Activated T-cell treated with anti-CD3 and anti-CD28 coated beads, Interleukin-2, amount 50 U/mL, for 4 hours (primary cell): ENCODE data around the gene NMT1. TPM values are rescaled to one million over a fixed set of nuclear protein-coding genes. Genes with fewer than 3 reads are reported as not detected.
"Not testable (repeated sequence)": the region's sequence is repeated elsewhere in the genome, so short reads cannot be mapped to it uniquely, and the experiment has no call there.

ENCODE experiments used
- ATAC-seq, 2 donors: fragments of 200-7000 bp; cut with Tn5 transposase; one replicate each; pipeline ENCODE4 v1.10.0; 2021
- DNase-seq: peaks from one replicate; pipeline ENCODE4 v3.0.0-alpha.2; 2020
- H3K27me3 Mint-ChIP-seq: one replicate; pipeline ENCODE4 v1.8.0; 2021; ENCODE audit warnings: low read depth, mixed read lengths
- H3K36me3 Mint-ChIP-seq: one replicate; pipeline ENCODE4 v1.8.0; 2022; ENCODE audit warnings: mixed read lengths; ENCODE audit not compliant: insufficient read depth
- H3K4me1 Mint-ChIP-seq: one replicate; pipeline ENCODE4 v1.8.0; 2021; ENCODE audit warnings: low read depth, mixed read lengths
- H3K4me3 Mint-ChIP-seq: one replicate; pipeline ENCODE4 v1.8.0; 2021; ENCODE audit warnings: mild to moderate bottlenecking, moderate library complexity, mixed read lengths
- H3K9me3 Mint-ChIP-seq: one replicate; pipeline ENCODE4 v1.8.0; 2021; ENCODE audit warnings: mixed read lengths
- total RNA-seq, 3 donors: library from RNA; stranded (reverse); gene quantifications; one replicate each; pipeline ENCODE4 v1.2.1, GENCODE V29; 2021

The NMT1 gene
- total RNA-seq, 3 donors from 2014 or later: 228 to 255 (median 241) TPM

DNA sequence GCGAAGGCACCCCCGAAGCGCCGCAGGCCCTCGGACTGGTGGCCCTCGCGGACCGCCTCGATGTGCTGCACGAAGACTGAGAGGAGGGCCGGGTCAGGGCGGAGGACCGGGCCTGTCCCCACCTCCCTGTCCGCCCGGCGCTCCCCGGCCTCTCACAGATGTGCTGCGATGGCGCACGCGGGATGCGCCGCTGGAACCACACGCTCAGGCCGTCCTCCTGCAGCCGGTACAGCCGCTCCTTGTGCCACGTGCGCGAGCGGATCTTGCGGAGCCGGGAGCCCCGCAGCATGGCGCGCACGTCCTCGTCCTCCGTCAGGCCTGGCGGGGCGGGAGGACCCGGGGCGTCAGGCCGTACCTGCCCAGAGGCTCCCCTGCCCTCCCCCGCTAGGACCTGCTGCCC lies 59.9 kb downstream of the NMT1 start:
- no peaks in the 10 kb centered on the region for H3K4me1 Mint-ChIP-seq
- H3K27me3 Mint-ChIP-seq: no peaks in the 10 kb centered on the region
- ATAC-seq: peak in 1 of 2 donors; percentile 11

DNA sequence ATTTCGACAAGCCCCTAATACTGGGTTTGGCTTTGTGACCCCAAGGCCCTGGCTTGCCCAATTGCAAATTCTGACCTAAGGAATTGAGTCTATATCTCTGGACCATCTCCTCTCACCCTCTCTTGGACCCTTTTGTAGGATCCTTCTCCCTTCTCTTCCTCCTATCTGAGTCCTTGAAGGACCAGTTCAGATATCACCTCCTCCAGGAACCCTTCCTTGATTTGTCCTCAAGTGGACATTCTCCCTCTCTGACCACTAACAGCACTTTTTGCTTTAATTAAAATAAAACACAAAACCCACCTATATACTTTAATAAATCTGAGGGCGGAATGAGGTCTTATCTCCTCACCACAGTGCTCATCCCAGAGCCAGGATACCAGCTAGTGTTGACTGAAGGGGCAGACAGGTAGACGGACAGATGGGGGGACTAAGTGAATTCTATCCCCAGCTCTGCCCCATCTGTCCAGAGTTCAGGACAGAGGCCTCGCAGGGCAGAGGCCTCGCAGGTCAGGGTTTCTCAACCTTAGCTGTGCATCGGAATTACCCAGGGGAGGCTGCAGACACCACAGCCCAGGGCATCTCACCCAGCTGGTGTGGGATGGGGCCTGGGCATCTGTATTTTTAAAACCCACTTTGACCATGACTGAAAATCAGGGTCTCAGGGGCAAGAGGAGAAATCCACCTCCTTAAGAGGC lies 62.1 kb downstream of the NMT1 start:
- no peak for ATAC-seq

More for the DNA sequence above, 59.9 kb downstream of the NMT1 start:
- Mint-ChIP-seq H3K4me3 (no peak overlapping the region), H3K36me3 (no peaks in the 10 kb centered on the region), H3K9me3 (no peaks in the 10 kb centered on the region)
- DNase-seq: no peak

DNA sequence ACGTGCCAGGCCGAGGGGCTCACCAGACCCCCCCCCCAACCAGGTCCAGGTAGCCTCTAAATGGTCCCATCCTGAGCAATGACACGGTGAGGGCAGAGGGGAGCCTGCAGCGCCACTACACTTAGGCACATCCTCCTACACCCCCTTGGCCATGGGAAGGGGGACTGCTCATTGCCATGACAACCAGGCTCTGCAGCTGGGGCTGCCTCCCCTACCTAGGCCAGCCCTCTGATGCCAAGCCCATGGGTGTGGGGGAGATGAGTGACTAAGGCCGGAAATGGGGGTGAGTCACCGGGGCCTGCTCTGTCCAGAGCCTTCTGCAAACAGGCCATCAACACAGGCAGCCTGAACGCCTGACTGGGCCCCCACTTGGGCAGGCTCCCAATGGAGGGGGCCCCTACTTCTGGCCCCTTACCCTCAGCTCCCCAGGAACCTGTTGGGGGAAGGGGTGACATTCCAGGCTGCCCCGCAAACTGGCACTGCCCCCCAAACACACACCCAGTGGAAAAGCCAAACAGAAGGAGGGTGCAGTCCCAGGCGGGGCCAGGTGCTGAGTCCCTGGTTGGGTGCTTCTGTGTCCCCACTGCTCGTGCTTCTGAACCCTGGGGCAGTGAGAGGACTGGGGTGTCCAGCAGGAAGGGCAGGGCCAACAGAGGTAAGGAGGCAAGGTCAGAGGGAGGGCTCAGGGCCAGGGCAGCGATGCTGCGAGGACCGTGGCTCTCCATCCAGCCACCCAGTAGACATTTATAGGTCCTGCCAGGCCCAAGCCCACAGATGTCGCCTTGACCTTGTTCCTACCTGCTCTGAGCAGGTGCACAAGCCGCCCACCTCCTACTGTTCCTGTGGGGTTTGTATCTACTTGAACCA lies 63.0 kb downstream of the NMT1 start:
- Mint-ChIP-seq H3K9me3 (no peaks in the 10 kb centered on the region), H3K27me3 (no peaks in the 10 kb centered on the region), H3K4me3 (no peak overlapping the region), H3K36me3 (no peaks in the 10 kb centered on the region), H3K4me1 (no peaks in the 10 kb centered on the region)
- no peak for DNase-seq
- peak; percentile 42 to 74 for ATAC-seq

More for the DNA sequence above, 62.1 kb downstream of the NMT1 start:
- H3K36me3 Mint-ChIP-seq: no peaks in the 10 kb centered on the region
- H3K27me3 Mint-ChIP-seq: no peaks in the 10 kb centered on the region
- no peaks in the 10 kb centered on the region for H3K9me3 Mint-ChIP-seq
- DNase-seq: no peak
- no peak overlapping the region for H3K4me3 Mint-ChIP-seq
- no peaks in the 10 kb centered on the region for H3K4me1 Mint-ChIP-seq

DNA sequence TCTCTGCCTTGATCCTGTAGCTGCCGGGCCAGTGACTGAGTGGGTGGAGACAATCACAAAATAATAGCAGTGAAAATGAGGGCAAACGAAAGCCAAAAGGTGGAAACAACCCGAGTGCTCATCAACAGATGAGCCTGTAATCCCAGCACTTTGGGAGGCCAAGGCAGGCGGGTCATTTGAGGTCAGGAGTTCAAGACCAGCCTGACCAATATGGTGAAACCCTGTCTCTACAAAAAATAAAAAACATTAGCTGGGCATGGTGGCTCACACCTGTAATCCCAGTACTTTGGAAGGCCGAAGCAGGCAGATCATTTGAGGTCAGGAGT lies 63.6 kb downstream of the NMT1 start:
- not testable (repeated sequence) for H3K27me3 Mint-ChIP-seq, H3K9me3 Mint-ChIP-seq, DNase-seq, ATAC-seq, H3K4me1 Mint-ChIP-seq, H3K4me3 Mint-ChIP-seq, H3K36me3 Mint-ChIP-seq

DNA sequence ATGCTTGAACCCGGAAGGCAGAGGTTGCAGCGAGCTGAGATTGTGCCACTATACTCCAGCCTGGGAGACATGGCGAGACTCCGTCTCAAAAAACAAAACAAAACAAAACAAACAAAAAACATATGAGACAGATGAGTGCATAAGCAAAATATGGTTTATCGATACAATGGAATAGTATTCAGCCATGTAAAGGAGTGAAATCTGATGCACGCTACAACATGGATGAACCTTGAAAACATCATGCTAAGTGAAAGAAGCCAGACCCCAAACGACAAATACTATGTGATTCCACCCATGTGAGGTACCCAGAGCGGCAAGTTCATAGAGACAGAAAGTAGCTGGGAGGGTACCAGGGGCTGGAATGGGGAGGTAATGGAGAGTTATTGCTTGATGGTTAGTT lies 64.4 kb downstream of the NMT1 start:
- no peak for DNase-seq
- Mint-ChIP-seq H3K4me3 (no peak overlapping the region), H3K36me3 (no peaks in the 10 kb centered on the region), H3K9me3 (no peaks in the 10 kb centered on the region), H3K4me1 (no peaks in the 10 kb centered on the region), H3K27me3 (no peaks in the 10 kb centered on the region)
- ATAC-seq: no peak

DNA sequence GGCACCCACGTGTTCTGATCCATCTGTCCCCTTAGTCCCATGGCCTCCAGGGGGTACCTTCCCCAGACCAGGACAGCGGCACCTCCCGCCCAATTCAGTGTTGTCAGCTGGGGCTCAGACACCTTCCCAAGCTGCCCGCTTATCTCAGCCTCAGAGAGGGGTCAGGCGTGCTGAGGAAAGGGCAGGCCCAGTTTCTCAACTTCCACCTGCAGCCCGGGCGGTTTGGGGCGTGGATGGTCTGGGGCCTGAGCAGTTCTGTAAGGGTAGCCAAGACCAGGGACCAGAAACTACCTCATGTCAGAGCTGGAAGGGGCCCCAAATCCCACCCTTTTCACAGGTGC lies 66.1 kb downstream of the NMT1 start:
- no peak for ATAC-seq

DNA sequence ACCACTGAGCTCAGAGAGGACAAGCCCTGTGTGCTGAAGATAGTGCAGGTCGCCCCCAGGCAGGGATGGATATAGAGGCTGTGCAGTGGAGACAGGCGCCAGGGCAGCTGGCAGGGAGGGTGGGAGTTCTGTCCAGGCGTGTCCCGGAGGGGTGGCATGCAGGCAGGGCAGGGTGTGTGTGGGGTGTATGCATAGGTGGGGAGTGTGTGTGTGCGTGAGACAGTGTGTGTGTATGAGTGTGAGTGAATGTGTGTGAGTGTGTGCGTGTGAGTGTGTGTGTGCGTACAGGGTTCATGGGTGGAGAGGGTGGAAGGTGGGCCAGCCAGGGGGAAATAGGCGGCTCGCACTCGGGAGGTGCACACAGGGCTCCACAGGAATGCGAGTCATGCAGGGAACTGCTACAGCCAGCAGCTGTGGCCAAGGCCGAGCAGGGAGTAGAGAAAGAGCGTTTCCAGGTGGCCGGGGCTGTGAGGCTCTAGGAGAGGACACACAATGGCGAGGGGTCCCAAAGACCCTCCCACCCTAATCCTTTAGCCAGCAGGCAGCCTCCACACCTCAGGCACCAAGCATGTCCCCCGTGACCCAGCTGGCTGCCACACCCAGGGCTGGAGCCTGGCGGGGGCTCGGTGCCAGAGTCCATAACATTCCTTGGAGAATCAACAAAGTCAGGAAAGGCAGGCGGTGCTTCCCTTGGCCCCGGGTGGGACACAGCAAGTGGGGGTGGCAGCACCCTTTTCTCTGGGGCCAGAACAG lies 66.6 kb downstream of the NMT1 start:
- H3K9me3 Mint-ChIP-seq: no peaks in the 10 kb centered on the region
- no peaks in the 10 kb centered on the region for H3K4me1 Mint-ChIP-seq
- DNase-seq (no peak), ATAC-seq (no peak)
- H3K27me3 Mint-ChIP-seq: no peaks in the 10 kb centered on the region
- no peaks in the 10 kb centered on the region for H3K36me3 Mint-ChIP-seq
- no peak overlapping the region for H3K4me3 Mint-ChIP-seq

More for the DNA sequence above, 66.1 kb downstream of the NMT1 start:
- no peaks in the 10 kb centered on the region for H3K9me3 Mint-ChIP-seq
- no peaks in the 10 kb centered on the region for H3K36me3 Mint-ChIP-seq
- H3K27me3 Mint-ChIP-seq: no peaks in the 10 kb centered on the region
- H3K4me1 Mint-ChIP-seq: no peaks in the 10 kb centered on the region
- no peak for DNase-seq
- H3K4me3 Mint-ChIP-seq: no peak overlapping the region

DNA sequence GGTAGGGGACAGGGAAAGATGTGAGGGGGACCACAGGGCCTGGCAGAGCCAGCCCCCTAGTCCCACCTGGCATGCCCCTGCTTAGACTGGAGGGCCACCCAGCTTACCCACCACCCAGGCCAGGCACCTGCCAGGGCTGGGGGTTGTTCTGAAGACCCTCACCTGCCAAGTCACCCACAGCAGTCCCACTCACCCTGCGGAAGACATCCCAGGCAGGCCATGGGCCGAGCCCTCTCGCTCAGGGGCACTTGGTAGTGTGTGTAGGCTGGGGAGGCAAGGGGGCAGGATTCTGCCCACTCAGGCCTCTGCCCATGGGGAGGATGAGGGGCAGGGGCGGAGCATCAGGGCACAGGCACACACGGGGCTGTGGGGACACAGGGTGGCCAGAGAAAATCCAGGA lies 67.2 kb downstream of the NMT1 start:
- Mint-ChIP-seq H3K27me3 (no peaks in the 10 kb centered on the region), H3K4me3 (no peak overlapping the region)

DNA sequence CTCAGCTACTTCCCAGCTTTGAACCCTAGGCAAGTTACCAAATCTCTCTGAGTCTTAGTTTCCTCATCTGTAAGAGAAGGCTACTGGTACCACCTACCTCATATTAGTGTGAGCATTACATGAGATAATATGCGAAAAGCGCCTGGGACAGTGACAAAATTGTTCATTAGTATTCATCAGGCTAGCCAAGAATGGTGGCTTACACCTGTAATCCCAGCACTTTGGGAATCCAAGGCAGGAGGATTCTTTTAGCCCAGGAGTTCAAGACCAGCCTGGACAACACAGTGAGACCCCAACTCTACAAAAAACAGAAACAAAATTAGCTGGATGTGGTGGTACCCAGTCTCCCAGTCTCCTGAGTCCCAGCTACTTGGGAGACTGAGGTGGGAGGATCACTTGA lies 67.9 kb downstream of the NMT1 start:
- ATAC-seq (no peak), DNase-seq (no peak)
- peaks cover 4% of the 10 kb centered on the region for H3K4me1 Mint-ChIP-seq
- no peaks in the 10 kb centered on the region for H3K36me3 Mint-ChIP-seq
- H3K9me3 Mint-ChIP-seq: no peaks in the 10 kb centered on the region
- no peaks in the 10 kb centered on the region for H3K27me3 Mint-ChIP-seq
- H3K4me3 Mint-ChIP-seq: no peak overlapping the region

More for the DNA sequence above, 67.2 kb downstream of the NMT1 start:
- DNase-seq (no peak), ATAC-seq (no peak)
- no peaks in the 10 kb centered on the region for H3K36me3 Mint-ChIP-seq
- H3K9me3 Mint-ChIP-seq: no peaks in the 10 kb centered on the region
- H3K4me1 Mint-ChIP-seq: peaks cover 2% of the 10 kb centered on the region

DNA sequence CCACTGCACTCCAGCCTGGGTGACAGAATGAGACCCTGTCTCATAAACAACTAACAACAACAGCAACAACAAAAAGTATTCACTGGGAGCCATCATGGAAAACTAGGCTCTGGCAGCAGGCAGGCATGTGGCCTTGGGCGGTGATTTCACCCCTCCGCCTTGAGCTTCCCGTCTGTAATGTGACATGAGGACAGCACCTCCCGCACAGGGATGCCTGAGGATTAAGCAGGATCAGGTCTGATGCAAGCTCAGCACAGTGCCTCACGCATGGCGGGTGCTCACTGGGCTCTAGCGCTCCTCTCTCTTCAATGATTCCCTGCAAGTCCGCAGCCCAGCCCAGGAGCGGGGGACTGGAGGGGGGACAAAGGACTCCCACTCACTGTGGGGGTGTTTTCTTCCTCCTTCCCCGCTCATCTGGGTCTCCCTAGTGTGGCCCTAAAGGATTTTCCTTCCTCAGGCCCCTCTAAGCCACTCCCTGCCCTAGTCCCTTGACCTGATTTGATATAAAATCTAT lies 68.4 kb downstream of the NMT1 start:
- H3K4me3 Mint-ChIP-seq: no peak overlapping the region

DNA sequence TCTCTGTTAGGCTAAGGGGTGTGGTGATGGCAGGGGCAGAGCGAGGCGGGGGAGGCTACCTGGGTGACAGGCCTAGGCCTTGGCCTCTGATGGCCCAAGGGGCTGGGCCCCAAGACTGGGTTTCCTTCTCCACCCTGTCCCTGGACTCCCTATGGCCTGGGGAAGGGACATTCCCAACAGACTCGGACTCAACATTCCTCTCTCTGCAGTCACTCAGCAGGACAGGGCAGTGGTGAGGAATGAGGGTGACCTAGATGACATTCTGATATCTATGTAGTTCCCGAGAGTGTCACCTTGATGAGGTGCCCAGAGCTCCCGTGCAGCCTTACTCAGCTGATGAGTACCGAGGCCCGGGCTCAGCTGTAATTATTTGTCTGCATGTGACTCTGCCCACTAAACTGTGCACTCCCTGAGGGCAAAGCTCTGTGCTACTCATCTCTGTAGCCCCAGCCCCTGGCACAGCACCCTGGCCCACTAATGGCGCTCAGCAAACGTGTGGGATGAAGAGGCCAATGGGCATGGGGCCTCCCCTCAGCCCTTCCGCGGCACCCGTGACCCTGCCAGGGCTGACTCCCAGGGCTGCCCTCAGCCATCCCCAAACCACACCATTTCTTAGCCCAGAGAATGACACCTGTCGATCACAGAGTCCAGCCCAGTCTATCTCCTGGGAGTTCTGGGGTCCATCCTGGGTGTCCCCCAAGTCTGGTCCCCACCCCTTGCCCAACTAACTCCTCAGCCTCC lies 69.0 kb downstream of the NMT1 start:
- Mint-ChIP-seq H3K36me3 (no peaks in the 10 kb centered on the region), H3K4me1 (peaks cover 5% of the 10 kb centered on the region), H3K4me3 (peak overlapping the region; percentile 27), H3K9me3 (no peaks in the 10 kb centered on the region), H3K27me3 (no peaks in the 10 kb centered on the region)
- no peak for DNase-seq
- ATAC-seq: no peak

More for the DNA sequence above, 68.4 kb downstream of the NMT1 start:
- H3K36me3 Mint-ChIP-seq: no peaks in the 10 kb centered on the region
- DNase-seq (no peak), ATAC-seq (no peak)
- H3K4me1 Mint-ChIP-seq: peaks cover 4% of the 10 kb centered on the region
- no peaks in the 10 kb centered on the region for H3K27me3 Mint-ChIP-seq
- no peaks in the 10 kb centered on the region for H3K9me3 Mint-ChIP-seq

DNA sequence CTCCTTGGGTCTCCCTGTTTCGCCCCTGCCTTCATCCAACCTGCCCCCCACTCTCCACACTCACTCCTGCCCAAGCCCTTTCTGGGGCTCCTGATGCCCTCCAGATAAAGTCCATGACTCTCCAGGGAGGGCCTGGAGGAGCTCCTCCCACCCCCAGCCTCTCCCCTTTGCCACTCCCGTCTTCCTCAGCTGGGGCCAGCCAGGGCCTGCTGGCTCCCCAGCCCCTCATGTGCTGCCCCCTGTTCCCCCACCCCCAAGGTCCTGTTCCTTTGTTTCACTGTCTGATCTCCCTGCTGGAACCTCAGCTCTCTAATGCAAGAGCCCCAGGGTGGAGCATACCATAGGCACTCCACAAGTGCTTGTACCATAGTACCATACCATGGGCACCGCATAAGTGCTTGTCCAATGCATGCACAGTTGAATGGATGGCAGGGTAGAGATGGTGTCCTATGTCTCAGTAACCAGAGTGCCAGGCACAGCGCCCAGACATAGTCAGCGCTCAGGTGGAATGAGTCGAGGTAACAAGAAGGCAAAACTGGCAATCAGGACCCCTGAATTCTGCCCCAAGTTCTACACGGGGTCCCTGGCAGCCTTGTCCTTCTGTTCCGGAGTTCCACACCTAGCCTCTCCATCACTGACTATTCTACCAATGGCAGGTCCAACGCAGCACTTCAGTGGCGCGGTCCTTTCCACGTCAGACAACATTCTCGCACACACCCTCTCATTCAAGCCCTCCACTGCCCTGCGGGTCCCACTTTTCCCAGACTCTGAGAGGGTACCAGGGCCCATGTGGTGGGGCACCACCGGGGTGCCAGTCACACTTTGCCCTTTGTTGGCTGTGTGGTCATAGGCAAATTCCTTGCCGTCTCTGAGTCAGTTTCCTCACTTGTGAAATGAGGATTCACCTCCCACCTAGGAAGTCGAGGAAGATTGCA lies 69.8 kb downstream of the NMT1 start:
- H3K36me3 Mint-ChIP-seq: no peaks in the 10 kb centered on the region
- ATAC-seq (no peak), DNase-seq (no peak)
- H3K4me3 Mint-ChIP-seq: peak overlapping the region; percentile 54
- H3K27me3 Mint-ChIP-seq: no peaks in the 10 kb centered on the region
- no peaks in the 10 kb centered on the region for H3K9me3 Mint-ChIP-seq
- H3K4me1 Mint-ChIP-seq: peaks cover 10% of the 10 kb centered on the region

DNA sequence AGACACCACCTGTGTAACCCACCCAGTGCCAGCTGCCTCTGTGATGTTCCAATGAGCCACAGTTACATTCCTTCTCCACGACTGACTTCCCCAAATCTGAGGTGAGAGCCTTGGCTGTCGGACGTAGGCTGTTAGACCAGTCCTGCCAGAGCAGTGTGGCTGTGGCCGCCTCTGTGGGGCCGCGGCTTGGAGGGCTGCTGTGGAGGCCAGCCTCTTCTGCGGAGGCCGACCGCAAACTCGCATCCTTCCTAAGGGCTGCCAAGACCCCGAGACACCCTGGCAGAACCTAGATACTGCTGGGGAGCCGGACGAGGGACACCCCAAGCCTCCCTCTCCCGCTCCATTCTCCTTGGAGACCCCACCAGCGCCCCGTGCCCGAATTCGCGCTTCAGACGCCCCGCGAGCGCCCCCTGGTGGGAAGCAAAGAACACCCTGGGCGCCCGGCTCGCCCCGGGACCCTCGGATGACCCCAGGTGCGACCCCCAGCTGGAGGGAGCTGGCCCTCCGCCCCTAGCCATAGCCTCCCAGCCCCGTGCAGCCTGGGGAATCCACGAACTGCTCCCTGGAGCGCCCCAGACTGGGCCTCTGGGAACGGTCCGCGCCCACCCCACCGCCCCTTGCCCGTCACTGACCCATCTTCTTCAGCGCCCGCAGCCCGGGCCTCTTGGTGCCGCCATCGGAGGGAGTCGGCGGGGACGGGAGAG lies 70.7 kb downstream of the NMT1 start:
- Mint-ChIP-seq H3K4me1 (peaks cover 15% of the 10 kb centered on the region), H3K27me3 (no peaks in the 10 kb centered on the region), H3K9me3 (no peaks in the 10 kb centered on the region), H3K36me3 (no peaks in the 10 kb centered on the region), H3K4me3 (peak overlapping the region; percentile 54)
- no peak for ATAC-seq
- DNase-seq: peak; percentile 44
